AG10803 (cell line): Measurements from ENCODE around the gene PHLDA1.
"Not testable (repeated sequence)": the region's sequence is repeated elsewhere in the genome, so short reads cannot be mapped to it uniquely, and the experiment has no call there.

Source experiments
- DNase-seq: peaks from one replicate; pipeline ENCODE4 v3.0.0; 2010; ENCODE audit warnings: low read depth
- H3K4me3 ChIP-seq: 2 replicates; pipeline ENCODE4 v1.5.1; 2011; ENCODE audit warnings: mild to moderate bottlenecking, low read length, control low read depth
- CTCF ChIP-seq: conservative IDR thresholded peaks from 2 replicates; pipeline ENCODE4 v1.5.1; 2011; ENCODE audit warnings: mild to moderate bottlenecking, low read length, control low read depth, inconsistent platforms

Gene PHLDA1

GRCh38 chr12:75985566-75985965 lies 46.0 kb downstream of the PHLDA1 start:
- no peak overlapping the region for H3K4me3 ChIP-seq
- TF ChIP-seq CTCF = no peak
- no peak for DNase-seq

GRCh38 chr12:75984577-75985182 lies 46.9 kb downstream of the PHLDA1 start:
- no peak for TF ChIP-seq CTCF
- H3K4me3 ChIP-seq = no peak overlapping the region
- no peak for DNase-seq

- not testable (repeated sequence) for H3K4me3 ChIP-seq, DNase-seq
These were observed 47.7 kb downstream of the PHLDA1 start for GRCh38 chr12:75983851-75984250.

- H3K4me3 ChIP-seq = peak overlapping the region; percentile 65
- DNase-seq = no peak
- no peak for TF ChIP-seq CTCF
These were observed 48.5 kb downstream of the PHLDA1 start for GRCh38 chr12:75982979-75983660.

GRCh38 chr12:75982169-75982564 lies 49.4 kb downstream of the PHLDA1 start:
- DNase-seq = no peak

GRCh38 chr12:75981247-75982168 lies 50.1 kb downstream of the PHLDA1 start:
- H3K4me3 ChIP-seq = no peak overlapping the region
- DNase-seq = no peak
- no peak for TF ChIP-seq CTCF

More at GRCh38 chr12:75982169-75982564, 49.4 kb downstream of the PHLDA1 start:
- TF ChIP-seq CTCF = no peak
- H3K4me3 ChIP-seq = no peak overlapping the region

GRCh38 chr12:75979181-75979580 lies 52.4 kb downstream of the PHLDA1 start:
- DNase-seq = peak; percentile 43
- TF ChIP-seq CTCF = no peak
- no peak overlapping the region for H3K4me3 ChIP-seq
